Measurements from ENCODE around the gene PKHD1. TPM values are rescaled to one million over a fixed set of nuclear protein-coding genes. Genes with fewer than 3 reads are reported as not detected.

The PKHD1 gene
- total and polyA plus RNA-seq, 2 of the 8 experiments (the other 6 are each of a cell fraction or from before 2014, with no cell fraction given), result 0.06 to 0.09 TPM

DNA sequence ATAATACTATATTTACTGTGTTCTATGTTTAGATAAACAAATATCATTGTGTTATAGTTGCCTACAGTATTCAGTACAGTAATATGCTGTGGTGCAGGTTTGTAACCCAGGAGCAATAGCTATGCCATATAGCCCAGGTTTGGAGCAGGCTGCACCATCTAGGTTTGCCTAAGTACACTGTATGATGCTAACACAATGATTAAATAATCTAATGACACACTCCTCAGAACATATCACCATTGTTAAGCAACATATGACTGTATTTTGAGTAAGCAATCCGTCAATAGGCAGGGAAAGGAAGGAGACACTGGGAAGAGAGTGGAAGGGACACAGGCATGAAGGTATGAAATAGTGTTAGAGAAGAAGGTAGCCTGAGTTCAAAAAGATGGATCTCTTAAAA lies 369.9 kb downstream of the PKHD1 start:
- no peak overlapping the region for H4K5ac ChIP-seq (ENCODE audit: insufficient read length, low read depth, low read length)
- no peak overlapping the region for H2BK12ac ChIP-seq (ENCODE audit: low read depth, low read length)
- H3K79me2 ChIP-seq (ENCODE audit: control insufficient read depth in 1 of 2, insufficient read depth in 2 of 2, low read length in 2 of 2), result no peaks in the 10 kb centered on the region
- H3K56ac ChIP-seq (replicated peaks; ENCODE audit: insufficient read length, low read depth, low read length), result no peak overlapping the region
- no peak overlapping the region for H3K27ac ChIP-seq (ENCODE audit: low read depth, low read length)
- no peaks in the 10 kb centered on the region for H3K79me1 ChIP-seq (ENCODE audit: low read depth, low read length)
- 100% methylated on average over 1 of the region's 1 CpG; no CpG with 5 or more reads in 1 of the 2 experiments for WGBS, 2 experiments (ENCODE audit: extremely low coverage in 1 of 2, insufficient coverage in 1 of 2, insufficient read length in 1 of 2, insufficient replicate concordance in 2 of 2, low coverage in 1 of 2, low lambda C conversion rate in 2 of 2, missing lambda C conversion rate in 1 of 2)
- no peaks in the 10 kb centered on the region for H3K36me3 ChIP-seq (ENCODE audit: control insufficient read depth in 2 of 4, insufficient read depth in 4 of 4, low read length in 3 of 4)
- H3K9me3 ChIP-seq (ENCODE audit: insufficient read depth in 2 of 2, low read depth in 1 of 2, low read length in 1 of 2), result no peaks in the 10 kb centered on the region
- no peak overlapping the region for H2BK120ac ChIP-seq (replicated peaks; ENCODE audit: low read depth, low read length)
- H3K4ac ChIP-seq (replicated peaks; ENCODE audit: insufficient read length, low read depth, low read length), result no peak overlapping the region
- no peak overlapping the region for H3K9ac ChIP-seq (replicated peaks in 1 of 4; ENCODE audit: extremely low read depth in 1 of 4, low read depth in 3 of 4, low read length in 3 of 4)
- CTCF ChIA-PET (ENCODE audit: partially characterized antibody), result no interaction called here
- no peak overlapping the region for H4K91ac ChIP-seq (replicated peaks; ENCODE audit: insufficient read length, low read length)
- H4K8ac ChIP-seq (ENCODE audit: extremely low read depth, insufficient read depth, low read length), result no peak overlapping the region
- H2AK5ac ChIP-seq (ENCODE audit: low read depth, low read length), result no peak overlapping the region
- POLR2A ChIA-PET (ENCODE audit: partially characterized antibody), result no interaction called here
- H2BK15ac ChIP-seq (ENCODE audit: low read length), result no peak overlapping the region
- H3K23me2 ChIP-seq (ENCODE audit: low read depth, low read length), result no peaks in the 10 kb centered on the region; the same call in 1 of the 2 replicates
- H3K27me3 ChIP-seq (replicated peaks in 1 of 4; ENCODE audit: control insufficient read depth in 3 of 4, extremely low read depth in 1 of 4, insufficient read depth in 3 of 4, low read length in 3 of 4), result no peaks in the 10 kb centered on the region
- H3K4me2 ChIP-seq (ENCODE audit: insufficient read depth in 1 of 2, low read depth in 2 of 2, low read length in 2 of 2), result no peak overlapping the region
- no peak overlapping the region for H3K18ac ChIP-seq (ENCODE audit: extremely low read depth, low read length)
- H3K23ac ChIP-seq (ENCODE audit: insufficient read length), result no peak overlapping the region
- DNase-seq (ENCODE audit: low read depth in 1 of 2, low spot score in 2 of 2) (no peak), FAIRE-seq (no peak)
- H3K4me3 ChIP-seq (ENCODE audit: extremely low read depth in 1 of 4, insufficient read depth in 2 of 4, low read depth in 3 of 4, low read length in 4 of 4), result no peak overlapping the region
- H3K14ac ChIP-seq (ENCODE audit: insufficient read length), result no peak overlapping the region
- H2BK5ac ChIP-seq (ENCODE audit: low read depth, low read length), result no peak overlapping the region
- H2BK20ac ChIP-seq (ENCODE audit: low read length), result no peak overlapping the region
- H2AFZ ChIP-seq (ENCODE audit: low read length), result no peak overlapping the region
- H3K4me1 ChIP-seq (replicated peaks in 1 of 4; ENCODE audit: control insufficient read depth in 3 of 4, insufficient read depth in 4 of 4, low read length in 3 of 4), result no peaks in the 10 kb centered on the region
- H4K20me1 ChIP-seq (replicated peaks in 1 of 2; ENCODE audit: control insufficient read depth in 1 of 2, insufficient read depth in 2 of 2, low read length in 2 of 2), result no peaks in the 10 kb centered on the region
- no peak for TF ChIP-seq SRF (IDR thresholded peaks at IDR 0.05; ENCODE audit: low read depth, low read length)

Data from H1 (cell line).